NCI-H446 treated with DMSO at 0.1 percent for 48 hours (cell line): ENCODE data around the gene NKAIN2.

Source experiments
- DNase-seq: peaks from one replicate; lab custom pipeline; 2025; lab: John Stamatoyannopoulos, UW

Gene NKAIN2

GRCh38 chr6:124033501-124033900, 229.8 kb downstream of the NKAIN2 start:
- DNase-seq: no peak

- no peak for DNase-seq
Measured at GRCh38 chr6:124036384-124036783, 232.7 kb downstream of the NKAIN2 start.

DNA sequence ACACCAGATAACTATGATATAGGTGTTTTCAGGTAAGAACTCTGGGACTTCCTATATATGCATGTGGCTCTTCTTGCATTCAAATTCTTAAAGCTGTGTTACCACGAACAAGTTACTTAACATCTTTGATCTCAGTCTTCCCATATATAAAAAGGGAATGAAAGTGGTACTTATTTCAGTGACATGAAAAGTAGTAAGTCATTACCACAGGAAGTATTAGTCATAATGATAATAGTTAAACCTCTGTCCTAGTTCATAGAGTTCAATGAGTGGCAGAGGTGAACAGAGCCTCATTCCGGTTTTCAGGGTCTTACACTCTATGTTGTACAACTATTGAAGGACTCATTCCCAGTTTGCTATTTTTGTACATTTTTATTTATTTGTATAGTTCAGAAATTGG, 237.0 kb downstream of the NKAIN2 start:
- no peak for DNase-seq

- no peak for DNase-seq
Measured at GRCh38 chr6:124052120-124052519, 248.5 kb downstream of the NKAIN2 start.

DNA sequence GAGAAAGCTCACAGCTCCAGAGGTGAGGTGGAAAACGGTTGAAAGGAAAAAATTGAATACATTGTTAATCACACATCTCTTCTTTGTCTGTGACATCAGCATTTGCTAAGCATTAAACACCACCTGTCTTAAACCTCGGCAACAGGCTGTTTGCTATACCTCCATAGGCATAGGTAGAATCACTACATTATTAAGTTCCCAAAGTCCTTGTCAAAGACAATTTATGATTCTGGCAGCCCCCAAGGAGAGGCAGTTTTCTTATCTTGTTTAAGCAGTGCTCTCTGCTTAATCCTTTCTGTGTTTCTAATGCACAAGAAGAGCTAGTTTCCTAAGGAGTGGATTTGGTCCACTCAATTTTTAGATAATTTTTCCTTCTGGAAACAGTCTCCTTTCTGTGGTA, 249.7 kb downstream of the NKAIN2 start:
- DNase-seq: no peak

GRCh38 chr6:124054034-124054433, 250.4 kb downstream of the NKAIN2 start:
- DNase-seq: no peak

GRCh38 chr6:124055395-124055794, 251.7 kb downstream of the NKAIN2 start:
- DNase-seq: no peak

- DNase-seq: no peak
Measured at GRCh38 chr6:124055963-124056362, 252.3 kb downstream of the NKAIN2 start.

DNA sequence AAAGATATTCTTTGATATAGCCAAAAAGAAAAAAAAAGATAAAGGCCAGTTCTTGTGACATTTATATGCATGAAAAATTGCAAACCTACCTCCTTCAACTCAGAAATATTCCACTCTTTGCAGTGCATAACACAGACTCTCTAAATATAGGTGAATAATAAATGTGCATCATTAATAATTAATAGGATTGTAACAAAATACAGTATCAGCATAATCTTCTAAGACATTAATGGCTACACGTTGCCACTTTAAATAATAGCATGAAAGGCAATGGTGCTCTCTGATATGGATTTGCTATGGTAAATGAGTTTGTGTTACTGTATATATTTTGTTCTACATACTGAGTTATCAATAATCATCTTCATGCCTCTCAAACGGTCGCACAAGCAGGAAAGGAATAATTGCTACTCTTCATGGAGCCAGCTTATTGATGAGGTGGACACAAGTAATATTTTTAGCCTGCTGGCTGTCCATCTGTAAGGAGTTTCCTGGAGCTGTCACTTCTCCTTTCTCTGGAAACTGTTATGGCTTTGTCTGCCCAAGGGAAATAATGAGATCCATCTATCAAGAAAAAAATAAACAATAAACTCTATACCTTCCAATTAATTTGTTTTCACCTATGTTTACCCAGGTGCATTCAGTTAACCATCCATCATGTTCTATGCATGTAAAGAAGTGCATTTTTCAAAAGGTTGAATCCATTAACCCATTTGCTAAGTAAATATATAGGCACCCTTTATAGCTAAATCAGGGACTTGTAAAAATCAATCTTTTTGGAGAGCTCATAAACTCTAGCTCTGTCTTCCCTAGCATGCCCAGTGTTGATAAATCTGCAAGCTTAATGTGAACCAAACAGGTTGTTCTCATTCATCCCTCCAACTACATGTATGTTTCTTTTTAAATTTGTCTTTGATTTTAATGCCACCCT, 253.0 kb downstream of the NKAIN2 start:
- DNase-seq: no peak

- DNase-seq: no peak
Measured at GRCh38 chr6:124057461-124057860, 253.8 kb downstream of the NKAIN2 start.

DNA sequence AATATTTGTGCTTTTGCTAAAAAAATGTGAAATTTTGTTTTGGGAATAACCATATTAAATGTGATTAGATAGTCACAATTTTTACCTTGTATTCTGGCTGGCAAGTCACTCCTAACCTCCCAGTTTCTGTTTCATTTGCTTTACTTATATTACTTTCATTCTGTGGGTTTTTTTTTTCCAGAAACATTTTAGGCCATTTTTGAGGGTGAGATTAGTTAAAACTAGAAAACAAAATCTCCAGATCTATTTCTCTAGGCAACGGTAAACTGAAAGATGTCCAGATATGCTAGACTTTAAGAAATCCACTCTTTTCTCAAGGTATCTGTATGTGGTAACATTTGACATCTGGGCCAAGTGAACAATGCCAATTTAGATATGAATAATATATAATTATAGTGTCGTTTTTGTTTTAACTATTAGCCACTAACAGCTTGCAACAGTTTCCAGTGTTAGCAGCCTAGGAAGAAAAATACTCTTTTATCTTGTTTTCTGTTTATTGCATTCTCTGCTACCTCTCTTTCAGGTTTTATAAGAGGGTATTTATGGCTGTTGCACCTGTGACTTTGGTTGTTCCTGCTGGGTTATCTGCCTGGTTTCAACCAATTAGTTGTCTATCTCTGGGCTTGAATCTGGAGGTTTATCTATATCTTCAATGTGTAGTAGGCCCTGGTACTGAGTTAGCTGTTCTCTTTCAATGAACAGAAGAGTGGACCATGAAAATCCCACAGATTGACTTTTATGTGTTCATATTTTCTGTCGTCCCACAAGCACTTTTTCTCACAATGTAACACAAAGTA, 260.9 kb downstream of the NKAIN2 start:
- no peak for DNase-seq

GRCh38 chr6:124066269-124066668, 262.6 kb downstream of the NKAIN2 start:
- DNase-seq: no peak

DNA sequence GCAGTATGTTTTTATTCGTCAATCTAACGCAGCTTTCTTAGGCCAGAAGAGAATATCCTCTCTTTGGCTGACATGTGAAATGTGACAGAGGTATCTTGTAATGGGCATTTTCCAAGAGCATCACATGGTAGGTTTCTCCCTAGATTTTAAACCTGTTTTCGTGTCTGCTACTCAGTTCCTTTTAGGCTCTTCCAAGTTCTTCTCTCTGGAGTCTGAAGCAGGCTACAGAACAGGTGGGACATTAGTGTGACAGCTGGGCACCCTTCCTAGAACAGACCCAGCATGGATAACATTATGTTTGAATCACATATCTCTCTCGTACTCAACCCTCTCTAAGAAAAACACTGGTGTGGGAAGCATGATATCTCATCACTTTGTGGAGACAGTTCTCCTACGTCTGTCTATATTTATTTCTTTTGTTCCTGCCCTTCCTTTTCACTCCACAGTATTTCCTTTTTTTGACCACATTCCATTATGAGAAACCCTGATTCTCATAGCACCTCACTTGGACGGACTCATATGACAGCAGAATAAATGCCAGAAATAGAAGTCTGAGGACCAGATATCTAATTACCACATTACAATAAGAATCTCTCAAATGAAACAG, 263.4 kb downstream of the NKAIN2 start:
- no peak for DNase-seq

GRCh38 chr6:124069230-124069950, 265.7 kb downstream of the NKAIN2 start:
- DNase-seq: no peak

GRCh38 chr6:124073021-124073420, 269.4 kb downstream of the NKAIN2 start:
- DNase-seq: no peak

- DNase-seq: no peak
Measured at GRCh38 chr6:124073820-124074587, 270.3 kb downstream of the NKAIN2 start.

DNA sequence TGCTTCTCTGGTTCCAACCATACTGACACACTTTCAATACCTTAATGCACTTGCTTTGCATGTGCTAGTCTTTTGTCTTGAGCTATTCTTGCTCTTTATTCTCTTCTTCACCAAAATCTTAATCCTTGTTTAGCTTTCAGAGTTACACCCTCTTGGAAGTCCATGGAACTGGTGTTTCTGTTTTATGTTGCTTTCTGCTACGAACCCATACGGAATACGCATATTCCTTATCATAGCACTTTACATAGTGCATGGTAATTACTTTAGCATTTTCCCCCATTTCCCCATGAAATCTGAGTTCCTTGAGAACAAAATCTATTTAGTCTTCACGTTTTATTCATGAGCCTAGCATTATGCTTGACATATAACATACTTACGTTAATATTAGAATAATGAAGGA, 270.9 kb downstream of the NKAIN2 start:
- no peak for DNase-seq

DNA sequence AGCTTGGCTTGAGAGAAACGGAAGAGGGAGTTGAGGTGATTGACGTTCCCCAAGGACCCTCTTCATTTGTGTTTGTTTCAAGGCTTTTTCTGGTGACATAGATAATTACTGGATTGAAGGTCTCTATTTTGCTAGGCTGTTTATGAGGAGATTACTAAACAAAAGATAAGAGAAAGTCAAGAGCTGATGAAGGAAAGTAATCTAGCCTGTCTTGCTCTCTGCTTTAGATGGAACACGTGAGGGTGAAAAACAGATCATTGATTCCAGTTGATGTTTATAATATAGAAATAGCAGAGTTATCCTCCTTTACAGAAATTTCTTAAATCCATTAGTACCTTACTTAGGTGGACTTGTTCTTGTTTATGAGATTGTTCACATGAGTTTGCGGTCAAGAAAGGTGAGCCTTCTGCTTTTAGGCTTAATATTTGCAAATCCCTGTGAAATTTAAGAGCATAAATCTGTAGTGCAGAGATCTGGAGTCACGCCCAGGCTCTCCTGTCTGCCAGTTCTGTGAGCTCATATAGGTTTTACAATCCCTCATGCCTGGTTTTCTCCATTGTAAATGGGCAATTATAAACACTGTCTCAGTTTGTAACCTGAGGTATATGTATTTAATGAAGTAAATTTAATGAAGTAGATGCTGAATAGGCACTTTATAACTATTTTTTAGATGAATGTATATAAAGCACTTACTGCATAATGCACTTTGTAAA, 272.8 kb downstream of the NKAIN2 start:
- DNase-seq: peak; percentile 61

- no peak for DNase-seq
Measured at GRCh38 chr6:124078169-124078568, 274.5 kb downstream of the NKAIN2 start.

DNA sequence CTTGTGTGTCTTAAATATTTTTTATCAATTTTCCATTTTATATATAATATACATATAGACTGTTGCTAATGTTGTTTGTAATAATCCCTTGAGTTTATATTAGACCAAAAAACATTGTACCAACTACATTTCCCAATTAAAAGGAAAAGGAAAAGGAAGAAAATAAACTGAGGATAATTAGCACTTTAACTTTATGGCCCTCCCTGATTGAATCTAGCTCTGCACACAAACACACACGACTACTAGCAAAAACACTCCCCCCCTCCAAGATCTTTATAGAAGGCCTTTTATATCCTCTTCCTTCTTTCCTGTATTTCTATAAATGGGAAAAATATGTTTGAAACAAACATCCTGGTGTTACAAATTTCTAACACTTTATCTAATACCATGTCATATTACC, 276.8 kb downstream of the NKAIN2 start:
- no peak for DNase-seq

GRCh38 chr6:124090491-124090890, 286.8 kb downstream of the NKAIN2 start:
- DNase-seq: no peak
